Frontal cortex (tissue), 4 donors: ENCODE measurements around the gene ARHGEF2. TPM values are rescaled to one million over a fixed set of nuclear protein-coding genes. Genes with fewer than 3 reads are reported as not detected.
"Not testable (repeated sequence)": the region's sequence is repeated elsewhere in the genome, so short reads cannot be mapped to it uniquely, and the experiment has no call there.

Experiments used
- DNase-seq, 2 donors: peaks; one replicate each; pipeline ENCODE4 v3.0.0; 2012; ENCODE audit warnings: low spot score in 2 of 2
- FAIRE-seq: peaks from 2 replicates; lab custom pipeline; 2012; peaks lifted over from hg19 to GRCh38; lab: Jason Lieb, UNC
- total RNA-seq: library from RNA; depleted of rRNA; stranded (reverse); fragments of >200 nt; gene quantifications from one replicate; pipeline ENCODE4 v1.2.3, GENCODE V29; 2014
- donor health status: control.
- donor health status: control.
- donor health status: control.

The ARHGEF2 gene
- total RNA-seq, 1 donor from 2014 or later, result 99.5 TPM

DNA sequence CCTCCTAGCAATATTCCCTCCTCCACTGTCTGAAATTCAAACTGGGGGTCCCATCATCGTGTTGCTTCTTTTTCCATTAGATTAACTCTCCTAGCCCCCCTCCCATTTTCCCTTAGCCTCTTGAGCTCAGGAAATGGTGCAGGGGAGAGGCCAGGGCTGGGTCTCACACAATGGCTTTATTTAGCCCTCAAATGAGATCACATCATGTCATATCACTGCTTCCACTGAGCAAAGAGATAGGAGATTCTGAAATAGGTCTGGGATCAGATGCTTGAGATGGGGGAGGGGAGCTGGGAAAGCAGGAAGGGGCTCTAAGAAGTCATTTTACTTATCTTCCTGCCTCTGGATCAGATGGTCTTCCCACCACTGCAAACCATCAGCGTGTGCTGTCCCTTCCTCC, 17.8 kb upstream of the ARHGEF2 start:
- DNase-seq (no peak), FAIRE-seq (no peak)

DNA sequence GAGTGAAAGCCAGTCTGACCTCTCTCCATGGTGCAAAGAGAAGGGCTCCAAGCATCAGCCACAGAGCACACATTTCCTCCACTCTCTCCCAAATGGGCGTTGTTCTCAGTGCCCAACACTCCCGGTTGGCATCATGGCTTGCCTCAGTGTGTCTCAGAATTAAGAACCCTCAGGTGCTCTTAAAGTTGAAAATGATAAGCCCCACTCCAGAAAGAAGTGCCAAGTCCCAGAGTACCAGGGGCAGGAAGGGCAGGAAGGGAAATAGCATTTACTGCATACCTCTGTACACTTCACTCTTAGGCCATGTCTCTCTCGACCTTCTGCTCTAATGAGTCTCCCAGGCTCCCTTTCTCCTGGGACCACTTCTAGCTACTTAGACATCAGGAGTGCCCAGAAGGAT, 15.2 kb upstream of the ARHGEF2 start:
- no peak for FAIRE-seq
- DNase-seq, result no peak

DNA sequence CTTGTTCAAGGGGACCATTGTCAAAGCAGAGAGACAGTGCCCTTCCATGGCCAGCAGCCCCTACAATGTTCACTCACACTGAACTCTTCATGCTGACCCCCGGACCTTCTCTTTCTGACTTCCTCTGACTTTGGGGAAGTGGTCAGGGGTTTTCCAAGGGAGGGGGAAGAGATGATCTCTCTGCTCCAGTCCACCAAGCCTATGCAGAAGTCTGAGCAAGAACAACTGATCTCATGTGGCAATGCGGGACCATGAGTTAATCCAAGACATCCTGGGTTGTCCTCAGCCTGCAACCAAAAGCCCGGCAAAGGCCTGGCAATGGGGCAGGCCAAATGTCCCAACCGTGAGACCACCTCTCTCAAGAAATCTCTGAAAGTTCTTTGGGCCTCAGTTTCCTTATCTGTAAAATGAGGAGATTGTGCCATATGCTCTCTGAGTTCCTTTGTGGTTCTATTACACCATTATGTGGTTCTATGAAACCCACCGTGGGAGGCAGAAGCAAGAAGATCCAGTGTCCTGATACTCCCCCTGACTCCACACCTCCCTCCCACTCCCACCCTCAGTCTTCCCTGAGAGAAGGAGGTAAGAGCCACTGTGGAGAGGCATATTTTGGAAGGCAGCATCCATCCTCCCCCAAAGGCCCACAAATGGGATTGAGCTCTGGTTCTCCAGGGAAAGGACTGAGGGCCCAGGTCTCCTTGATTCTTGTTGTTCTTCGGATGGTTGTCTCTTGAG, 11.8 kb upstream of the ARHGEF2 start:
- DNase-seq (no peak), FAIRE-seq (no peak)

DNA sequence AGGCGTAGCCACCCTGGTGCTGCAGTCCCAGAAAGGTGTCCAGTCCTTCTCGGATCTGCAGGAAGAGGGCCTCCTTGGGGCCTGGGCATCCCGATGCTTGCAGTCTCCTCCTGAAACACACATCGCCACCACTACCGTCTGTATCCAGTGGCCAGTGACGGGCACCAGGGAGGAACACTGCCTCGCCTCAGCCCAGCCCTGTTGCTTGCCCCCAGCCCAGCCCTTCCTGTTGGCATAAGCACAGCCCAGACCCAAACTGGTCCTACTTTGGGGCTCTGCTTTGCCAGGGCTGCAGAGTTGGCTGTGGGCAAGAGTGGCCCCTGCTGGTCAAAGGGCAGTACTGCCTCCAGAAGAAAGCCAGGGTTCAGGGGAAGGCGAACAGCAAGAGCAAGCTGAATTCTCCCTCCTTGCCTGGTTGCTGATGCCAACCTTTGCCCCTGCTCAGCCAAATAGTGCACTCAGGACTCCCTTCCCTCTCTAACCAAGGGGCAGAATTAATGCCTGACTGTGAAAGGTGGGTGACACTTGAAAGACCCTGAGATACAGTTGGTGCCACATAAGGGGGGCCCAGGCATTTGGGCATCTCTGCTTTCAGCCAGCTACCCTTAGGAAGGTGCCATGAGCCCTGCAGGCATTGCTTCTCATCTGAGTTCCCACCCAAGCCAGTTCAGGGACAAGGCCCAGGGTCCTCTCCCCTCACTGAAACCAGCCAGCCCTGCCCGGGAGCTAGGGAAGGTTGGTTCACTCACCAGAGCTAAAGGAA, 11.1 kb upstream of the ARHGEF2 start:
- DNase-seq (peak in 1 of 2 donors; percentile 77), FAIRE-seq (no peak)

DNA sequence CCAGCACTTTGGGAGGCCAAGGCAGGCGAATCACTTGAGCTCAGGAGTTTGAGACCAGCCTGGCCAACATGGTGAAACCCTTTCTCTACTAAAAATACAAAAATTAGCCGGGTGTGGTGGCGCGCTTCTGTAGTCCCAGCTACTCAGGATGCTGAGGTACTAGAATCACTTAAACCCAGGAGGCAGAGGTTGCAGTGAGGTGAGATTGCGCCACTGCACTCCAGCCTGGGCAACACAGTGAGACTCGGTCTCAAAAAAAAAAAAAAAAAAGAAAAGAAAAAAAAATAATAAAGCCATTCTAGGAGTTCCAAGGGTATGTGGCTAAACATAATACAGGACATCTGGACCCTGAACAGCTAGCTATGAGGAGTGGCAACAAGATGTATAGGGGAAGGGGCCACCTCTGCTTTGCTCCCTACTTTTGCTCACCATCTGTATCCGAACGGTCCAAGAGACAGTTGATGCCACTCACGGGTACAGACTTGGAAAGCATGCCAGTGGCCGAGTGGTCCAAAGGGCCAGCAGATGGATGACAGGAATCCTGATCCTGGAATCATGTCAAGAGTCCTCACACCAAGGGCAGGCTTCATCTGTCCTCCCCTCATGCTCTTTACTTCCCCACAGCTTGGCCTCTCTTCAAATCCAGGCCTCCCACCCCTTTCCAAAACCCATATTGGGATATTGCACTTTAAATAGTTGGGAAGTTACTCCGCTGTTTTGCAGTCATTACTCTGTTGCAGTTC, 6.7 kb upstream of the ARHGEF2 start:
- FAIRE-seq, result not testable (repeated sequence)

DNA sequence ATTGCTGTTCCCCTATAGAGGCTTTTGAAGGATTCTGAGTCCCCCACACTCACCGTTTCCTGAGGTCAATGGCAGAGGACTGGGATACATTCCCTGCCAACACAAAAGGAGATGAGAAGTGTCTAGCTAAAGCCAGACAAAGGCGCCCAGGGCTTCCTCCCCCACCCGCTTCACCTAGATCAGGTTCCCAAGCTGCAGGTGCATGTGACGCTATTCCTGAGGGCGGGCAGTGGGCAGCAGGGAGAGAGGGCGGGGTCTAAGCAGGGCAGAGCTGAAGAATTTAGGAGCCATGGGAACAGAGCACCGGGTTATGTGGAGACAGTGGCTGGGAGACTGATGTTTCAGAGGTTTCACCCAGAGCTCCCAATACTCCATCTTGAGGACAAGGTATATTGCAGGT, 6.0 kb upstream of the ARHGEF2 start:
- no peak for FAIRE-seq

More for the DNA sequence above, 6.7 kb upstream of the ARHGEF2 start:
- not testable (repeated sequence) for DNase-seq

GRCh38 chr1:155983191-155984024, 5.1 kb upstream of the ARHGEF2 start:
- FAIRE-seq (no peak), DNase-seq (no peak)

More for the DNA sequence above, 6.0 kb upstream of the ARHGEF2 start:
- no peak for DNase-seq

- DNase-seq (no peak), FAIRE-seq (no peak)
These were observed 3.8 kb upstream of the ARHGEF2 start for GRCh38 chr1:155982106-155982505.

DNA sequence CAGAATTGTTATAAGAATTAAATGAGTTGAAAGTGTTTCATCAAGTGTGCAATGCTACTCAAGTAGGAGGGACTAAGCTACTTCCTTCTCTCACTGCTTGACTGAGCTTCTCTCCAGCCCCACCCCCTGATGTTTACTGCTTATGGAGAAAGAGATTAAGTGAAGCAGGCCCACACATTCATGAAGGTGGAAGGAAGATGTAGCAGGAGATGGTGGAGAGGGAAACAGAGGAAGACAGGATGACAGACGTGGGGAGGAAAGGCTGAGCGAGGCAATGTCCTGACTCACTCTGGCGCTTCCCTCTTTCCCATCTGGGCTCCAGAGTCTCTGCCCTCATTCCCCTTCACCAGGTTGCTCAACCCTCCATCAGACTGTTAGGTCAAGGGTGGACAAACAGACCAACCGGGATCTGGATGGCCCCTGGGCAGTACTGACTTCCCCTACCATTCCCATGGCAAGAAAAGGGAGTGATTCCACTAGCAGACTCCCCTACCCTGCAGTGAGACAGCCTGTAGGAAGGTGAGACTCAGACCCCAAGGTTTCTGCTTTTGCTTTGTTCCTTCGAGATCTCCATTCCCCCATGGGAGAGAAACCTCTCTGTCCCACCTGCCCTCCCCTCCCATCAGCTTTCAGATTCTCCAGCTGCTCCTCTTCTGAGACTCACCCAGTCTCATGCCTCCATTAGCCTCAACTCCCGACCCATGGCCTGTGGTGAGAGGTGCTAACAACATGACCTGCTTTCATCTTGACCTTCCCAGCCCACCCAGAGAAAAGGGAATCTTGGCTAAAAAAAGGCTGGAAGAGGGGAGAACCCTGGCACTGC, 3.1 kb upstream of the ARHGEF2 start:
- DNase-seq, result no peak
- FAIRE-seq, result no peak

DNA sequence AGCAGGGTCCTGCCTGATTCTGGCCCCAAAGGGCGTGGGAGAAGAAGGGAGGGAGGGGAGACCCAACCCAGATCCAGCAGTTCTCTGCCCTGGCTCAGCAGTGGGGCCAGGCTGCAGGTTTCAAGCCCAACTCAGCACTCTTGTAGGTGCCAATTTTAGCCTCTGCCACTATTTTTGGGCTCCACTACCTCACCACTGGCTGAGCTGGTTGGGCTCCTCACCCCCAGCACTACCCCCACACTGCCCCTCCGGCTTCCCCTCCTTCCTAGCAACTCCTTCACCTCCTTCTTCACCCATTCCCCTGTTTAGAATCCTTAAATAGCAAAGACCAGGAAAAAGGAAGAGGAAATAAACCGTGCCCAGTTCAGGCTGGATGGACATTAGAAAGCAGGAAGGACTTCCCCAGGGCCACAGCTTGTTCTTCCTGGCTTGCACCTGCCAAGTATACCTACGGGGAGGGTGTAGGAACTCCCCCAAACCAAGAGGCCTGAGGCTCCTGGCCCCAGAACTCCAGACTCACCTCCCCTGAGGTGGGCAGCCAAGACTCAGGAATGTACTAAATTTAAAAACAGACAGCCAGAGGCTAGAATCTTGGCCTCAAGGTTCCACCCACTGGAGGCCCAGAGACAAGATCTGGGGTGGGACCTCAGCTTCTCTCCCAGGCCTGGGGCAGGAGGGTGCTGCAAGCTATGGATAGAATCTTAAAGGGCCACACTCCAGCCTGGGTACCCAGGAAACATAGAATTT, 1.4 kb upstream of the ARHGEF2 start:
- peak in 1 of 2 donors; percentile 27 for DNase-seq
- no peak for FAIRE-seq

DNA sequence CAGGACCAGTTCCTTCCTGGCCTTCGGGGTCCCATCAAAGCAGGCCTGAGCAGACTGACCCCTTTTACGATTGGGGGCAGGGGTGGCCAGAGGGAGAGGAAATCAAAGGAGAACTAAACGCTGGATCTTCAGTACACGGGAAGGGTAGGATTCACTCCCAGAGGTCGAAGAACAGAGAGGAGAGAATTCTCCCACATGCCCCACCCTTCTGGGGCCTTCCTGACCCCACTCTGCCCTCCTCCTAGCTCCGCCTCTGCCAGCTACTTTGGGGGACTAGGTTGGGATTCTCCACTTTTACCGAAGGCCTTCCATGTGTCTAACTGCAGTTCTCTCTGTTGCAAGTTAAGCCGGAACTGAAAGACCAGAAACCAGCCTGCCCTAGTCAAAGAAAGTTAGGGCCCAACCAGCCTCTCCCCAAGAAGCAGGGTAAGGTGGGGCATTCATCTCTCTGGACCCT, 654 bp upstream of the ARHGEF2 start:
- FAIRE-seq, result no peak
- no peak for DNase-seq

DNA sequence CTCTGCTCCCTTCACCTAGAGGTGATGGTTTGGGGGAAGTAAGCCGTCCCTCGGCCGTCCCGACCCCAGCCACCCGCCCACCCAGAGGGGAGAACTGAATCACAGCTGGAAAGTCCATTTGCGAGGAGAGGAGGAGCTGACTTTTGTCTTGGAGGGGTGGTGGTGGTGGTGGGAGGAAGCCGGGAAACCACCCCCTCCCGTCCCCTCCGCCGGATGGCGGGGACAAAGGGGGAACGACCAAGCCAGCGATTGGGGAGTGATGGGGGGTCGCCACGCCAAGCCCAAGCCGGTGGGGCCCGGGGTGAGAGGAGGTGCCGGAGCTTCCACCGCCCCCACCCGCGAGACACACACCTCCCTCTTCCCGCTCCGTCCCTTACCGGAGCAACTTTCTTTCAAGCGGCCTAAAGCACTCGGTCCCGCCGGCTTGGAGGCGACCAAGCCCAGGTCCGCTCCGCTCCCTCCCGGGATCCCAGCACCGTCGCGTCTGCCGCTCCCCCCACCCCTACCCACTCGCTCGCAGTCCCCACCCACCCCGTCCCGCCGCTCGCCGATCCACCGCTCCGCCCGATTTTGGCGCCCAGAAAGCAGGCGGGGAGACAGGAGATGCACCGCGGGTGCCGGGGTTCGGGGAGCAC, 540 bp downstream of the ARHGEF2 start:
- no peak for FAIRE-seq
- DNase-seq, result peak; percentile 63 to 68

DNA sequence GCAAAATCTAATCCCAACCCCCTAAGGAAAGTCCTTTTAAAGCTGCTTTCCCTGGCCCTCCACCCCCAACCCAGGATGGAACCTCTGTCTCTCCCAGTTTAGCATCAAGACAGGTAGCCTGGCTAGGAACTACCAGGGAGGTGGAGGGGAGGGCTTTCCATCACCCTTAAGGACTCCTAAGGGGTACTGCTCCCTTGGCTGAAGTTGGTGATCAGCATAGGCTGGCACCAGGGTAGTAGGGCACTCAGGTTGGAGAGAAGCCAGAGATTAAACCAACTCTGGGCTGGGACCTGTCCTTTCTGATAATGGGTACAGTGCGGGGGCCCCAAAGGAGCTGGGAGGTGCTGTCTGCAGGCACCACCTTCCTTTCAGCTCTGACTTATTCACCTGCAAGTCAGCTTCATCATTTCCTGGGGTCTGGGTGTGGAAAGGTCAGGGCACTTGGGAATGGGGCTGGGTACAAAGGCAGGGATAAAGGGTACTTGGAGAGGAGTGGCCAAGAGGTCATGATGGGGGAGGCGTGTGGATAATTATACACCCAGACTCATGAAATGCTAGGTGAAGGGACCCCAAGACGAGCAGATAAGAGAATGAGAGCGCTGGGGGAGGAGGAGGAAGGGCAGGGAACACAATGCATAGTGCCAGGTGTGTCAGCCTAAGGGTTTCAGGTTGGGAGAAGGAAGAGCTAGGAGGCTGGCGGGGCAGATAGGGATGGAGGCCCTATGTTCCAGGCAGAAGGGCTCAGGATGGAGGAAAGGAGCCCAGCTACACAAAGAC, 1.2 kb downstream of the ARHGEF2 start:
- no peak for FAIRE-seq
- DNase-seq, result no peak

DNA sequence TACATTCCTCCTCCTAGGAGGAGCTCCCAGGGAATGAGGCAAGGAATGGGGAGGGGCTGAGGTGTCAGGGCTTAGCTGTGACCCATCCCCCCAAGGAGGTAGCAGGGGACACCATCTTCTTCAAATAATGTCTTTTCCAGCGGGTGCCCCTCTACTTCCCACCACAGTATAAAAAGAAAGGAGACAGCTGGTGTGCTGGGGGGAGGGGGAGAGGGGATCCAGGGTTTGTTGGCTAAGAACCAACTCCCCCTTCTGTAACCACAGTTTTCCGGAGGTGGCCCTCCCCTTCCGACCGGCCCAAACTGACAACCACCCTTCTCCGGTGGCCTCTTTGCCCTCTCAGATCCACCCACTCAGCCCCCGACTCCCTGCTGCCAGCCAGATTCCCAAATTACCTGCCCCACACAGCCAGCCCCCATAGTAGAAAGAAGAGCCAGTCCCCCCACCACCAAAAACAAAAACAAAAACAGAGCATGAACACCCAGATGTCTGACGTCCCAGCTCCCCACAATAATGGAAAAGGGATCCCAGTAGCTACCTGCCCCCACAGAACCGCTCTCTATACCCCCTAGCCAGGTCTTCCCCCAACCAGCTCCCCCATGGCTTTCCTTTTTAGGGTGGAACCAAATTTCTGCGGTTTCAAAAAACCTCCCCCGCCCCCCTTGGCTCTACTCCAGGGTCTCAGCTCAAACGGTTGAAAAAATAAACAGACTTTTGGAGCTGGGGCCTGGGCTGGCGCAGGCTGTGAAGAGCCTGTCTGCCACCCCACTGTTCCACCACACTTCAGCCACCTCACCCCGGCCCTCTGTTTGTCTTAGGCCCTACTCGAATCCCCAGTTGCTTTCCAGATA, 2.1 kb downstream of the ARHGEF2 start:
- DNase-seq, result no peak
- no peak for FAIRE-seq

DNA sequence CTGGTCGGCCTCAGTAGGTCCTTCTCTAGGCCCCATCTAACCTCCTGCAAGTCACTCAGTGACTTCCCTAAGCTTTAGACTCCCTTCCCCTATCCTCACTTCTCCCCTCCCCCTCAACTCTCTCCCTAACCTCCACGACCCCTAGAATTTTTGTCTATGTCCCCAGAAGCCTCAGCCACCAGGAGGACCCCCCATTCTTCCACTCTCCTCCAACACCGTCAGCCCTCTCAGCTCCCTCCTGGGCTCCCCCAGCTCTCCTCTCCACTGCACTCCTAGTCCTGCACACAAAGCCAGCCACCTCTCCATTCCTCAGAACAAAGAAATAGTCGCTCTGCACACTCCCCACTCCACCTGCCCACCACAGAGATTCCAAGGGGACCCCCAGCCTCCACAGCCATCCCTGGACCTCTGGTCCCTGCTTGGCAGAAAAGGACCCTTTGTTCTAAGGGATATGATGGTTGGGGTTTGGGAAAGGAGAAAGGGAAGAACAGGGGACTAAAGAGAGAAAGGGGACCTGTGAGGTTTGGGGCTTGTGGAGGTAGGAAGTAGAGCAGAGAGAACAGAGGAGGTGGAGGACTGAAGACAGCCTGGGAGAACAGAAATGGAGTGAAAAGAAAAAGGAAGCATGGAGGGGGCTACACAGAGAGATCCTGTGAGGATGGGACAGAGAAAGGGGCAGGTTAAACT, 2.8 kb downstream of the ARHGEF2 start:
- no peak for DNase-seq

More for the DNA sequence above, 2.8 kb downstream of the ARHGEF2 start:
- no peak for FAIRE-seq
